ENCODE data around the gene SLC17A7. TPM values are rescaled to one million over a fixed set of nuclear protein-coding genes. Genes with fewer than 3 reads are reported as not detected.

SLC17A7 gene
- total and polyA plus RNA-seq, 9 of the 15 experiments (the other 6 are each of a cell fraction or from before 2014, with no cell fraction given): 1.1 to 15.7 (median 2.4) TPM

DNA sequence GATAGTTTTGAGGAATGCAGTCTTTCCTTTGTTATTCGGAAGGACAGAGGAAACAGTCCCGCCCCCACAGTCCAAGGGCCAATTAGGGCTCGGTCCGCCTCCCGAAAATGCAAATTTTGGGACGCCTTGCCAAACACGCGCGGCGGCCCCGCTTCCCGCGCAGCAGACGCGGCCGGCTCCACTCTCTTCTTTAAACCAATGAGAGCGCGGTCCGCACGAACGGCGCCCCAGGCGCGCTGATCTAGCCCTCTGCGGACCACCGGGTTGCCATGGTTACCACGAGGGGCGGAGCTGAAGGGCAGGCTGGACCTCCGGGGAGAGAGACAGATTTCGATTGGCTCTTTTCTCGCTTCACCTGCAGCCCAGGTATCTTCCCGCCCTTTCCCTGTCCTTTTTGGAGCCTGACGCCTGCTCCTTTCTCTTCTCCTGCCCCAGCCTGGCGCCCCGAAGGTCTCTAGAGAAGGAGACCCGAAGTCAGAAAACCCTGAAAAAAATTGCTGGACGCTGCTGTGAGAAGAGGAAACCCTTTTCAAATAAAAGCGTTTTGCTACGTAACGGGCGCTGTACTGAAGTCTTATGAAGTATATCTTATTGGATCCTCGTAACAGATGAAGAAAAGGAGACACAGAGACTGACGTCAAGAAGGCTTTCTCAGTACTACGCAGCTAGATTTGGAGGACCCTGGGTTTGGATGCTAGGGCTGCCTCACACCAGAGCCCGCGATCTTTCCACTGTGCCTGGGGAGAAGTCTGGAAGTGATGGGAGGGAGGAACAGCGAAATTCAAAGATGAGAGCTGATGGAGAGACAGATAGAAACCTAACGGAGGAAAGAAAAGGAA is 20.1 kb downstream of the SLC17A7 start (continued):
- TF ChIP-seq TAF15 (IDR thresholded peaks at IDR 0.05; ENCODE audit: low read depth, low read length) (no peak), SMARCC2 (IDR thresholded peaks at IDR 0.05; ENCODE audit: low read depth) (no peak), ZNF212 (CRISPR knock-in tag; IDR thresholded peaks at IDR 0.05) (no peak), ZNF224 (CRISPR knock-in tag; IDR thresholded peaks at IDR 0.05) (no peak), NFYB (IDR thresholded peaks at IDR 0.05; ENCODE audit: extremely low read depth, insufficient read length) (peak; percentile 34), CBX1 (IDR thresholded peaks at IDR 0.05; ENCODE audit: low read depth) (no peak), EHMT2 (IDR thresholded peaks at IDR 0.05) (no peak), TCF7L2 (IDR thresholded peaks at IDR 0.05; ENCODE audit: low read depth, low read length) (no peak), TRIM24 (IDR thresholded peaks at IDR 0.05) (no peak), CSDE1 (IDR thresholded peaks at IDR 0.05) (peak in 1 of 2 experiments; percentile 94; a peak in 2 of 4 replicates)
- TF ChIP-seq, protein P1, sequence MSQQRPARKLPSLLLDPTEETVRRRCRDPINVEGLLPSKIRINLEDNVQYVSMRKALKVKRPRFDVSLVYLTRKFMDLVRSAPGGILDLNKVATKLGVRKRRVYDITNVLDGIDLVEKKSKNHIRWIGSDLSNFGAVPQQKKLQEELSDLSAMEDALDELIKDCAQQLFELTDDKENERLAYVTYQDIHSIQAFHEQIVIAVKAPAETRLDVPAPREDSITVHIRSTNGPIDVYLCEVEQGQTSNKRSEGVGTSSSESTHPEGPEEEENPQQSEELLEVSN (IDR thresholded peaks at IDR 0.05; ENCODE audit: borderline replicate concordance in 1 of 2, extremely low read depth in 1 of 2, insufficient read depth in 1 of 2, insufficient read length in 1 of 2, low read depth in 1 of 2, low read length in 1 of 2, poor library complexity in 1 of 2, severe bottlenecking in 1 of 2): peak; percentile 87 to 93
- TF ChIP-seq, protein P2, sequence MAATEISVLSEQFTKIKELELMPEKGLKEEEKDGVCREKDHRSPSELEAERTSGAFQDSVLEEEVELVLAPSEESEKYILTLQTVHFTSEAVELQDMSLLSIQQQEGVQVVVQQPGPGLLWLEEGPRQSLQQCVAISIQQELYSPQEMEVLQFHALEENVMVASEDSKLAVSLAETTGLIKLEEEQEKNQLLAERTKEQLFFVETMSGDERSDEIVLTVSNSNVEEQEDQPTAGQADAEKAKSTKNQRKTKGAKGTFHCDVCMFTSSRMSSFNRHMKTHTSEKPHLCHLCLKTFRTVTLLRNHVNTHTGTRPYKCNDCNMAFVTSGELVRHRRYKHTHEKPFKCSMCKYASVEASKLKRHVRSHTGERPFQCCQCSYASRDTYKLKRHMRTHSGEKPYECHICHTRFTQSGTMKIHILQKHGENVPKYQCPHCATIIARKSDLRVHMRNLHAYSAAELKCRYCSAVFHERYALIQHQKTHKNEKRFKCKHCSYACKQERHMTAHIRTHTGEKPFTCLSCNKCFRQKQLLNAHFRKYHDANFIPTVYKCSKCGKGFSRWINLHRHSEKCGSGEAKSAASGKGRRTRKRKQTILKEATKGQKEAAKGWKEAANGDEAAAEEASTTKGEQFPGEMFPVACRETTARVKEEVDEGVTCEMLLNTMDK (IDR thresholded peaks at IDR 0.05; ENCODE audit: borderline replicate concordance, insufficient read depth, low read depth, low read length, poor library complexity, severe bottlenecking): no peak
- TF ChIP-seq, protein P3, sequence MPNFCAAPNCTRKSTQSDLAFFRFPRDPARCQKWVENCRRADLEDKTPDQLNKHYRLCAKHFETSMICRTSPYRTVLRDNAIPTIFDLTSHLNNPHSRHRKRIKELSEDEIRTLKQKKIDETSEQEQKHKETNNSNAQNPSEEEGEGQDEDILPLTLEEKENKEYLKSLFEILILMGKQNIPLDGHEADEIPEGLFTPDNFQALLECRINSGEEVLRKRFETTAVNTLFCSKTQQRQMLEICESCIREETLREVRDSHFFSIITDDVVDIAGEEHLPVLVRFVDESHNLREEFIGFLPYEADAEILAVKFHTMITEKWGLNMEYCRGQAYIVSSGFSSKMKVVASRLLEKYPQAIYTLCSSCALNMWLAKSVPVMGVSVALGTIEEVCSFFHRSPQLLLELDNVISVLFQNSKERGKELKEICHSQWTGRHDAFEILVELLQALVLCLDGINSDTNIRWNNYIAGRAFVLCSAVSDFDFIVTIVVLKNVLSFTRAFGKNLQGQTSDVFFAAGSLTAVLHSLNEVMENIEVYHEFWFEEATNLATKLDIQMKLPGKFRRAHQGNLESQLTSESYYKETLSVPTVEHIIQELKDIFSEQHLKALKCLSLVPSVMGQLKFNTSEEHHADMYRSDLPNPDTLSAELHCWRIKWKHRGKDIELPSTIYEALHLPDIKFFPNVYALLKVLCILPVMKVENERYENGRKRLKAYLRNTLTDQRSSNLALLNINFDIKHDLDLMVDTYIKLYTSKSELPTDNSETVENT (CRISPR knock-in tag; IDR thresholded peaks at IDR 0.05): peak; percentile 29; the same call in 1 of the 2 replicates
- TF ChIP-seq, protein P4, sequence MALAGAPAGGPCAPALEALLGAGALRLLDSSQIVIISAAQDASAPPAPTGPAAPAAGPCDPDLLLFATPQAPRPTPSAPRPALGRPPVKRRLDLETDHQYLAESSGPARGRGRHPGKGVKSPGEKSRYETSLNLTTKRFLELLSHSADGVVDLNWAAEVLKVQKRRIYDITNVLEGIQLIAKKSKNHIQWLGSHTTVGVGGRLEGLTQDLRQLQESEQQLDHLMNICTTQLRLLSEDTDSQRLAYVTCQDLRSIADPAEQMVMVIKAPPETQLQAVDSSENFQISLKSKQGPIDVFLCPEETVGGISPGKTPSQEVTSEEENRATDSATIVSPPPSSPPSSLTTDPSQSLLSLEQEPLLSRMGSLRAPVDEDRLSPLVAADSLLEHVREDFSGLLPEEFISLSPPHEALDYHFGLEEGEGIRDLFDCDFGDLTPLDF (CRISPR knock-in tag; IDR thresholded peaks at IDR 0.05): peak; percentile 62; the same call in 1 of the 2 replicates
- TF ChIP-seq, protein P5, sequence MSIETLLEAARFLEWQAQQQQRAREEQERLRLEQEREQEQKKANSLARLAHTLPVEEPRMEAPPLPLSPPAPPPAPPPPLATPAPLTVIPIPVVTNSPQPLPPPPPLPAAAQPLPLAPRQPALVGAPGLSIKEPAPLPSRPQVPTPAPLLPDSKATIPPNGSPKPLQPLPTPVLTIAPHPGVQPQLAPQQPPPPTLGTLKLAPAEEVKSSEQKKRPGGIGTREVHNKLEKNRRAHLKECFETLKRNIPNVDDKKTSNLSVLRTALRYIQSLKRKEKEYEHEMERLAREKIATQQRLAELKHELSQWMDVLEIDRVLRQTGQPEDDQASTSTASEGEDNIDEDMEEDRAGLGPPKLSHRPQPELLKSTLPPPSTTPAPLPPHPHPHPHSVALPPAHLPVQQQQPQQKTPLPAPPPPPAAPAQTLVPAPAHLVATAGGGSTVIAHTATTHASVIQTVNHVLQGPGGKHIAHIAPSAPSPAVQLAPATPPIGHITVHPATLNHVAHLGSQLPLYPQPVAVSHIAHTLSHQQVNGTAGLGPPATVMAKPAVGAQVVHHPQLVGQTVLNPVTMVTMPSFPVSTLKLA (conservative IDR thresholded peaks at IDR 0.05): 0 out of 4 replicates have a peak, but pooled peaks of 1 of the 2 experiments have one; percentile 31
- TF ChIP-seq, protein P6, sequence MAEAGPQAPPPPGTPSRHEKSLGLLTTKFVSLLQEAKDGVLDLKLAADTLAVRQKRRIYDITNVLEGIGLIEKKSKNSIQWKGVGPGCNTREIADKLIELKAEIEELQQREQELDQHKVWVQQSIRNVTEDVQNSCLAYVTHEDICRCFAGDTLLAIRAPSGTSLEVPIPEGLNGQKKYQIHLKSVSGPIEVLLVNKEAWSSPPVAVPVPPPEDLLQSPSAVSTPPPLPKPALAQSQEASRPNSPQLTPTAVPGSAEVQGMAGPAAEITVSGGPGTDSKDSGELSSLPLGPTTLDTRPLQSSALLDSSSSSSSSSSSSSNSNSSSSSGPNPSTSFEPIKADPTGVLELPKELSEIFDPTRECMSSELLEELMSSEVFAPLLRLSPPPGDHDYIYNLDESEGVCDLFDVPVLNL (CRISPR knock-in tag; IDR thresholded peaks at IDR 0.05; ENCODE audit: low read depth): no peak
